NCI-H146 treated with DMSO at 0.1 percent for 48 hours (cell line): ENCODE results near the gene TM4SF20.

Experiments
- DNase-seq: peaks from one replicate; lab custom pipeline; 2025; ENCODE audit not compliant: unreplicated experiment; lab: John Stamatoyannopoulos, UW

Gene TM4SF20, protein sequence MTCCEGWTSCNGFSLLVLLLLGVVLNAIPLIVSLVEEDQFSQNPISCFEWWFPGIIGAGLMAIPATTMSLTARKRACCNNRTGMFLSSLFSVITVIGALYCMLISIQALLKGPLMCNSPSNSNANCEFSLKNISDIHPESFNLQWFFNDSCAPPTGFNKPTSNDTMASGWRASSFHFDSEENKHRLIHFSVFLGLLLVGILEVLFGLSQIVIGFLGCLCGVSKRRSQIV

DNA sequence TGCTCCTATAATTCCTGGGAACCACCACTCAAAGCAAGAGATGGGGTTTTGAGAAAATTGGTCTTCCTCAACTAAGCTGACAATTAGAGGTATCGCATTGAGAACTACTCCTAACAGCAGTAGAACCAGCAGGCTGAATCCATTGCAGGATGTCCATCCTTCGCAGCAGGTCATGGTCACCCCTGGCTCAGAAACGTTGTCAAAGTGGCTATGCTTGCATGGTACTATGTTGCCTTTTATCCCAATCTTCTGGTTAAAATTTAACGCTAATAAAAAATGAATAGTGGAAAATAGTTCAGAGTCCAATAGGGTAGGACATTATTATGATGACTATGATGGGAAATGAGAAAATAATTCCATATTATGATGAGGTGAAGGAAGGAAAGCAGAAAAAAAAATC, at the start of gene TM4SF20:
TSS of gene TM4SF20 (minus strand) at position 212 of the 400 bp plus-strand sequence. CDS start at position 174, 38 bp downstream.
- DNase-seq, result no peak

DNA sequence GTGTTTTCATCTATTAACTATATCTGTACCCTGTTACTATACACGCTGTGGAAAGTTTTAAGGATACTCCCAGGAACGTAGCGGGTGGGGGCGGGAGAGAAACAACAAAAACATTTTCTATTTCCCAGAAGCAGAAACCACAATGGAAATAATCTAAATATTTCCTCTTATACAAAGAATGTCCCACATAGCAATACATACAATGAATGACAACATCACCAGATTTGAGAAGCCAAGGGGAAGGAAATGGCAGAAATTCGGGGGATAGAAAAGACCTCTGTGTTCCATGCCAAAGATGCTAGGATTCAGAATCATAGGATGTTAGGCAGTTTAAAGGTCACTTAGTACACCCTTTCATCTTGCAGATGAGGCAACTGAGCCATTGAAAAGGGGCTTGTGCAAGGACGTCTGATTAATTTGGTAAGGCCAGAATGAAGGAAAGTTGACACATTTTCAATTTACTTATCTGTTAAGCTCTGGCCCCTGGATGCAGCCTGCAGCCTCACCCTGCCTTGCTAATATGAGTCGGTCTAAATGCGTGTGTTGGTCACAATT, 49.7 kb upstream of the TM4SF20 start:
- DNase-seq, result no peak

GRCh38 chr2:227423656-227424499, 44.8 kb upstream of the TM4SF20 start:
- no peak for DNase-seq

DNA sequence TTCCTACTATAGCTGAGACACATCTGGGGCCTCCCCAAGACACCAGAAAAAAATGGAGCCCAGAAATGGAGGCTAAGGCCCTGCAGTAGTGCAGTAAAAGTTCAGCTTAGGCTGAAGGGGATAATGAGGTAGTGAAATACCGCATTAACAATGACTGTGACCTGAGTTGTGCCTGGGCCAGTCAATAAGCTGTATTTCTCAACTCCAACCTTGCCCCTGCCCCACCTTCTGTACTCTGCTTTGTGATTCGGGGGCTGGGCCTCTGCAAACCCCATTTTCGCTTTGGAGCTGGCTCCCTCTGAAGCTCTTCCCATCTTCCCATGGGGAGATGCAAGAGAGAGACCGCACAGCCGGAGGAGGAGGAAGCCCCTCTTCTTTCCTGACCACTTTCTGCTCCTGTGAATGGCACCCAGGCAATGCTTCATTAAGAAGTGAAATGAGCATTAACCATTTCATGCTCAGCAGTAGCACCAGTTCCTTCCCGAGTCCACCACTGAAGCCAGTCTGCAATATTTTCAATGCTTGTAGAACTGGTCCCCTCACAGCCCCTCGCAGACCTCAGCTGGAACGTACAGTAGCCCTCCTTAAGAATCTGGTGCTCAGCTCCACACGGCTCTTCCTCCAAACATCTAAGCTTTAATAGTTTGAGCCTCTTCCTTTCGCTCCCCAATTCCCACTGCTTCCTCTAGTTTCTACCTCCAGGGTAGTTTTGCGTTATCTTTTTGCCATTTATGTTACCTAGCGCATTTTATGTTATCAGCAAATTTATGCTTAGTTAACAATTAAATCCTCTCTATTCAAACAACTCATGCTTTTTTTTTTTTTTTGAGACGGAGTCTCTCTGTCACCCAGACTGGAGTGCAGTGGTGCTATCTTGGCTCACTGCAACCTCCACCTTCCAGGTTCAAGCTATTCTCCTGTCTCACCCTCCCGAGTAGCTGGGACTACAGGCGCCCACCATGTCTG, 41.3 kb upstream of the TM4SF20 start:
- no peak for DNase-seq

DNA sequence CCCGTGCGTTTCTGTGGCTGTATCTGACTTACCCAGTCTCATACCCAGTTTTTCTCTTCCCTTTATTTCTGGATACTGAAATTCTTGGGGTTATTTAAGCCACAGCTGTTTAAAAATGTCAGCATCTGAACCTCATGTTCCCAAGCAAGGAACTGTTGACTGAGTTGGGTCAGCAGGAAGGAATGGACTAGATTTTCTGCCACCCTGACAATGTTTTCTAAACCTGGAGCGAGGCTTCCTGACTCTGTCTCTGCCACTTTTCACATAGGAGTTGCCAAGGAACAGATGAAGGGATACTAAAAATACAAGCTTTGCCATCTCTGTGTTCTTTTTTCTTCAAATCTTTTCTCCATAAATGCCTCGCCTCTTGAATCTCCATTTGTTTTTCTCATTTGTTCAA, 37.6 kb upstream of the TM4SF20 start:
- no peak for DNase-seq

GRCh38 chr2:227415538-227416424, 36.7 kb upstream of the TM4SF20 start:
- DNase-seq, result no peak

DNA sequence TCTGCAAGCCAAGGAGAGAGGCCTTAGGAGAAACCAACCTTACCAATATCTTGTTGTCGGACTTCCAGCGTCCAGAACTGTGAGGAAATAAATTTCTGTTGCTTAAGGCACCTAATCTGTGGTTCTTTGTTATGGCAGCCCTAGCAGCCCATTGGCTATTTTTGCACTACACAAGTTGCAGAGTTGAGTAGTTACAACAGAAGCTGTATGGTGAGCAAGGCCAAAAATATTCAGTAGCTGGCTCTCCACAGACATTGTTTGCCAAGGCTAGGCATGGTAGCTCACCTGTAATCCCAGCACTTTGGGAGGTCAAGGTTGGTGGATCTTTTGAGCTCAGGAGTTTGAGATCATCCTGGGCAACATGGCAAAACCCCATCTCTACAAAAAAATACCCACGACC, 35.7 kb upstream of the TM4SF20 start:
- DNase-seq, result no peak

- DNase-seq, result no peak
Observed at GRCh38 chr2:227413371-227413770, 34.3 kb upstream of the TM4SF20 start.

- DNase-seq, result no peak
Observed at GRCh38 chr2:227412877-227413276, 33.8 kb upstream of the TM4SF20 start.

- DNase-seq, result no peak
Observed at GRCh38 chr2:227411990-227412350, 32.9 kb upstream of the TM4SF20 start.

- DNase-seq, result no peak
Observed at GRCh38 chr2:227411320-227411989, 32.3 kb upstream of the TM4SF20 start.

DNA sequence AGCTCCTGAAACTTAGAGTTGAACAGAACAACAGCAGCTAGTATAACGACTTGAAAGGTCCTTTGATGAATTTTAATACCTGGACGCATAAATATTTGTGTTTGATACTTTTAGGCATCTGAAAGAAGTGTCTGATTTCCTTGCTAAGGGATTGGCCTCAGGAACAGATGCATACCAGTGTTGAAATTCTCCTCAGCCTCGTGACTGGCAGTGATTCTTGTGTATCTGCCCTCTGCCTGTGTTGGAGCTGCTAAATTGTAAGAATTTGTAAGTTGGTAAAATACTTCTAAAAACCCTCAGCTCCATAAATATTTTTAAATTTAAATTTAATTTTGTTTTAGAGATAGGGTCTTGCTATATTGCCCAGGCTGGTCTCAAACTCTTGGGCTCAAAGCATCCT, 31.1 kb upstream of the TM4SF20 start:
- no peak for DNase-seq

- DNase-seq, result no peak
Observed at GRCh38 chr2:227407591-227408151, 28.6 kb upstream of the TM4SF20 start.

DNA sequence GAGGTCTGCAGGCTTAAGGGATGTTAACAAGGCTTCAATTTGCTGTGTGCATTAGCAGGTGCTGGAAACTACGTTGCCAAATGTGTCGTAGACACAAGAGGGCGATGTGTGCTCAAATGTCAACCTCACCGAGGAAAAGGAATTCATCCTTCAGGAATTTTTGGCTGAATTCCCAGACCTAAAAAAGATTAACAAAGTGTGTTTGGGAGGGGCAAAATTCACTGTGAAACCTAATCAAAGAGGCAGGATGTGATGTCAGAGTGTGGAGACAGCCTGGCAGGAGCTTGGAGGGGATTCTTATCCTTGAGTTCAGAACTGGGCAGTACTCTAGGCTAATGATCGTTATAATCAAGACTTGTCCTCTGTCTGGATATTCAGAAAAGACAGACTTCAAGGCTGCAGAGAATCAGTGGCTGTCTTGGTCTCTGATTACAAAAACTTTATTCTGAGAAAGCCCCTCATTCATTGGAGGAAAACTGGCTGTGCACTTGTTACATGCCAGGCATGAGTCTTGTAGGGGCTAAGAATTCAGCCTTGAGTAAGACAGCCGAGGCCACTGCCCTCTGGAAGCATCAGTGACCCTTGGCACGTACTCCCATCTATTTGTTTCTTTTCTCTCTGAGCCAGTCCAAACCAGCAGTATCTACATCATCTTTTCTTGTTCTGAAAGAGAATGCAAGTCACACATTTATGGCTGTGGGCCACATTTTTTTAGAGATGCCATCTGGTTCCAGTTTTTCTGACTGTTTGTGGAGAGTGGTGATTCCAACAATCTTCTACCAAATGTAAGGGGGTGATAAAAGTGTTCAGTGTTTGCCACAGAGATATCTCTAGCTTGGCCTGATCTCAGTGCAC, 27.3 kb upstream of the TM4SF20 start:
- peak; percentile 52 for DNase-seq

GRCh38 chr2:227404585-227405271, 25.6 kb upstream of the TM4SF20 start:
- DNase-seq, result no peak

DNA sequence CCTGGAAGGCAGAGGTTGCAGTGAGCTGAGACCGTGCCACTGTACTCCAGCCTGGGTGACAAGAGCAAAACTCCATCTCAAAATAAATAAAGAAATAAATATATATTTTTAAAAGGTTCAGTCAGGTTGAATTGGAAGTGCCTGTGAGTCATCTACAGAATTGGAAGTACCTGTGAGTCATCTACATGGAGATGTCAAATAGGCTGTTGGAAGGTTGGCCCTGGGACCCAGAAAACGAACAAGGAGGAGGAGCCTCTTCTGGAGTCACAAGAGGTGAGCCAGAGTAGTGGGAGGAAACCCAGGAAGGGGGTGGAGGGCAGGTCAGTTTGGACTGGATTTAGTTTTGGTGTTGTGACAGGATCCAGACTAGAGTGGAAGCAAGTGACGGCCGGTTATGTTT, 23.9 kb upstream of the TM4SF20 start:
- no peak for DNase-seq

DNA sequence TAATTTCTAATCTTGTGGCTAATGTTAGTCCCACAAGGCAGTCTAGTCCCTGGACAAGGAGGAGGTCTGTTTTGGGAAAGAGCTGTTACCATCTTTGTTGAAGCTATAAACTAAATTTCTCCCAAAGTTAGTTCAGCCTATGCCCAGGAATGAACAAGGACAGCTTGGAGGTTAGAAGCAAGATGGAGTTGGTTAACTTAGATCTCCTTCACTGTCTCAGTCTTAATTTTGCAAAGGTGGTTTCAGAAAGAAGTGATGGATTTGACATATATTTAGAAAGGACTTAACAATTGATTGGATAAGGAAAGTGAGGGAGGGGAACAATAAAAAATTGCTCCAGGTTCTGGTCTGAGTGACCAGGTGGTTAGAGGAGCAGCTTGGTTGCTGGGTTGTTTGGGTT, 23.2 kb upstream of the TM4SF20 start:
- no peak for DNase-seq

DNA sequence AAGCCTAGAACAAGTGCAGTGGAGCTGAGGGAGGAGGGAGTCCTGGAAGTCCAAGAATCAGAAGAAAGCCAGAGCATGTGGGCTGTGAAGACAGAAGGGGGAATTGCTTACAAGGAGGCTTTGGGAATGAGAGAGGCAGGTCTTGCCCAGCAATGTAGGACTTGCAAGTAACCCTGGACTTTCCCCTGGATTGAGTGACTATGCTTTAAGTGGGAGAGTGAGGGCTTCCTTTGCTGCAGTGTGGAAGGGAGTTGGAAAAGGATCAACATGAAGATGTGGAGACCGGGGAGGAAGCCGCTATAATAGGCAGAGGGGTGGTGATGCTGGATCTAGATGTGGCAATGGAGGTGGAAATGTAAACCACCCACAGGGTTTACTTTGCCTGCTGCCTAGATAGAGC, 22.4 kb upstream of the TM4SF20 start:
- DNase-seq, result no peak
